SK-N-SH (cell line): ENCODE measurements around the gene LNX2. TPM values are rescaled to one million over a fixed set of nuclear protein-coding genes. Genes with fewer than 3 reads are reported as not detected.

Experiments
- CTCF ChIA-PET: fragments of 300-600, 350-600 bp; formaldehyde crosslinking; extraction: SDS; loops from one replicate; lab custom pipeline; 2021; lab: Yijun Ruan, JAX
- POLR2A ChIA-PET: fragments of 350-600 bp; sonication (Branson Sonifier 250); formaldehyde crosslinking; extraction: SDS; loops from one replicate; lab custom pipeline; 2020; ENCODE audit warnings: antibody characterized with exemption, inconsistent platforms; lab: Yijun Ruan, JAX
- DNase-seq: peaks from one replicate; pipeline ENCODE4 v3.0.0; 2012
- H2AFZ ChIP-seq: fragments of 200-600 bp; sonication (generic); 2 replicates; pipeline ENCODE4 v1.8.1; 2016; ENCODE audit warnings: antibody characterized with exemption, mild to moderate bottlenecking, low read depth
- H3F3A ChIP-seq: fragments of 200-600 bp; sonication (generic); replicated peaks from 2 replicates; pipeline ENCODE3; 2016; ENCODE audit warnings: antibody characterized with exemption, mild to moderate bottlenecking; ENCODE audit not compliant: insufficient read depth
- H3K27ac ChIP-seq, 2 experiments: fragments of 200-500 bp in 1 of 2; fragments of 200-600 bp in 1 of 2; sonication (Bioruptor generic) in 1 of 2; sonication (generic), shearing (Covaris generic) in 1 of 2; 2 replicates each; pipeline versions ENCODE4 v1.5.1 to v1.6.1; 2014 to 2016; ENCODE audit warnings: low read depth in 2 of 2, inconsistent platforms in 1 of 2, low read length in 1 of 2, mild to moderate bottlenecking in 1 of 2, mixed read lengths in 1 of 2
- H3K27me3 ChIP-seq: fragments of 200-600 bp; sonication (generic), shearing (Covaris generic); 2 replicates; pipeline ENCODE4 v1.6.1; 2016; ENCODE audit warnings: mixed run types; ENCODE audit not compliant: insufficient read depth
- H3K36me3 ChIP-seq, 2 experiments: fragments of 200-500 bp in 1 of 2; fragments of 200-600 bp in 1 of 2; sonication (Bioruptor generic) in 1 of 2; sonication (generic) in 1 of 2; replicated peaks in 1 of 2; 2 replicates each; pipeline versions ENCODE3 to v1.5.1; 2014 to 2016; ENCODE audit warnings: low read length in 1 of 2, mild to moderate bottlenecking in 1 of 2; ENCODE audit not compliant: insufficient read depth in 2 of 2, control insufficient read depth in 1 of 2
- H3K4me1 ChIP-seq, 2 experiments: fragments of 200-500 bp in 1 of 2; fragments of 200-600 bp in 1 of 2; sonication (Bioruptor generic) in 1 of 2; sonication (generic), shearing (Covaris generic) in 1 of 2; 2 replicates each; pipeline versions ENCODE4 v1.5.1 to v1.6.1; 2014 to 2016; ENCODE audit warnings: low read depth in 1 of 2, low read length in 1 of 2, mixed run types in 1 of 2; ENCODE audit not compliant: insufficient read depth in 2 of 2, control insufficient read depth in 1 of 2
- H3K4me2 ChIP-seq: fragments of 200-600 bp; sonication (generic), shearing (Covaris generic); 2 replicates; pipeline ENCODE4 v1.6.1; 2017; ENCODE audit warnings: mixed run types
- H3K4me3 ChIP-seq, 2 experiments: fragments of 200-500 bp in 1 of 2; fragments of 200-600 bp in 1 of 2; sonication (Bioruptor generic) in 1 of 2; sonication (generic), shearing (Covaris generic) in 1 of 2; 2 replicates each; pipeline versions ENCODE4 v1.5.1 to v1.8.1; 2014 to 2016; ENCODE audit warnings: low read depth in 2 of 2, inconsistent platforms in 1 of 2, low read length in 1 of 2, mild to moderate bottlenecking in 1 of 2, mixed read lengths in 1 of 2, moderate library complexity in 1 of 2
- H3K79me2 ChIP-seq: fragments of 200-600 bp; sonication (generic); 2 replicates; pipeline ENCODE4 v1.8.1; 2017; ENCODE audit warnings: mild to moderate bottlenecking; ENCODE audit not compliant: insufficient read depth
- H3K9ac ChIP-seq: fragments of 200-600 bp; sonication (generic); 2 replicates; pipeline ENCODE4 v1.6.1; 2017; ENCODE audit warnings: mixed run types
- H3K9me2 ChIP-seq: fragments of 200-600 bp; sonication (generic); 2 replicates; pipeline ENCODE4 v1.6.1; 2017; ENCODE audit warnings: mixed run types
- H3K9me3 ChIP-seq: fragments of 200-600 bp; sonication (generic); 2 replicates; pipeline ENCODE4 v1.6.1; 2017; ENCODE audit warnings: mixed run types, mild to moderate bottlenecking, moderate library complexity
- H4K20me1 ChIP-seq: fragments of 200-600 bp; sonication (generic); 2 replicates; pipeline ENCODE4 v1.6.1; 2017; ENCODE audit warnings: mild to moderate bottlenecking, mixed run types; ENCODE audit not compliant: insufficient read depth
- CTCF ChIP-seq: fragments of 200-600 bp; sonication (generic); IDR thresholded peaks from 2 replicates; pipeline ENCODE4 v1.6.1; 2017; ENCODE audit warnings: antibody characterized with exemption, mild to moderate bottlenecking, moderate library complexity
- EZH2phosphoT487 ChIP-seq: fragments of 200-600 bp; sonication (generic); IDR thresholded peaks from 2 replicates; pipeline ENCODE4 v1.6.1; 2017; ENCODE audit warnings: low read depth, mixed run types, mild to moderate bottlenecking, antibody characterized with exemption, moderate library complexity, borderline replicate concordance
- FOSL2 ChIP-seq: IDR thresholded peaks from 2 replicates; pipeline ENCODE4 v1.4.0; 2012; ENCODE audit warnings: low read depth, mild to moderate bottlenecking, moderate library complexity, borderline replicate concordance
- GATA2 ChIP-seq: sonication (generic); formaldehyde crosslinking; IDR thresholded peaks from 2 replicates; pipeline ENCODE4 v1.5.0; 2020; ENCODE audit warnings: mild to moderate bottlenecking, missing genetic modification reagents
- MAX ChIP-seq: IDR thresholded peaks from 2 replicates; pipeline ENCODE4 v1.4.0; 2012; ENCODE audit warnings: low read depth
- NFIC ChIP-seq: IDR thresholded peaks from 2 replicates; pipeline ENCODE4 v1.4.0; 2012; ENCODE audit warnings: borderline replicate concordance
- NRF1 ChIP-seq: IDR thresholded peaks from 2 replicates; pipeline ENCODE4 v1.6.1; 2012; ENCODE audit warnings: low read depth, mild to moderate bottlenecking, low read length
- POLR2AphosphoS5 ChIP-seq: IDR thresholded peaks from 2 replicates; pipeline ENCODE4 v1.6.1; 2012; ENCODE audit warnings: low read depth, low read length
- RCOR1 ChIP-seq: fragments of 150-350 bp; IDR thresholded peaks from 2 replicates; pipeline ENCODE4 v1.6.1; 2017; ENCODE audit warnings: antibody characterized with exemption, low read length
- RXRA ChIP-seq: IDR thresholded peaks from 2 replicates; pipeline ENCODE4 v1.4.0; 2012; ENCODE audit warnings: low read depth, mild to moderate bottlenecking, borderline replicate concordance
- TCF12 ChIP-seq: IDR thresholded peaks from 2 replicates; pipeline ENCODE4 v1.4.0; 2012
- YY1 ChIP-seq: IDR thresholded peaks from 2 replicates; pipeline ENCODE4 v1.4.0; 2012; ENCODE audit warnings: low read depth, mild to moderate bottlenecking
- WGBS: methylation state at CpG from one replicate; pipeline ENCODE4 v1.1.6; 2017; ENCODE audit warnings: low lambda C conversion rate; 5-methylcytosine and 5-hydroxymethylcytosine counted together
- polyA plus RNA-seq, 3 experiments: library from polyadenylated mRNA; depleted of rRNA; stranded (reverse); fragments of >200 nt; gene quantifications; 2 replicates each; pipeline ENCODE4 v1.2.3, GENCODE V29; 2012
- TF ChIP-seq, protein P1 (sequence below): fragments of 150-350 bp; IDR thresholded peaks from 2 replicates; pipeline ENCODE4 v1.6.1; 2016; ENCODE audit warnings: mild to moderate bottlenecking, low read depth, low read length
- TF ChIP-seq, protein P2 (sequence below): IDR thresholded peaks from 2 replicates; pipeline ENCODE4 v1.4.0; 2012; ENCODE audit warnings: low read depth, borderline replicate concordance

Gene LNX2
- polyA plus RNA-seq, 1 of the 3 experiments (the other 2 are of a cell fraction): 3.7 TPM

DNA sequence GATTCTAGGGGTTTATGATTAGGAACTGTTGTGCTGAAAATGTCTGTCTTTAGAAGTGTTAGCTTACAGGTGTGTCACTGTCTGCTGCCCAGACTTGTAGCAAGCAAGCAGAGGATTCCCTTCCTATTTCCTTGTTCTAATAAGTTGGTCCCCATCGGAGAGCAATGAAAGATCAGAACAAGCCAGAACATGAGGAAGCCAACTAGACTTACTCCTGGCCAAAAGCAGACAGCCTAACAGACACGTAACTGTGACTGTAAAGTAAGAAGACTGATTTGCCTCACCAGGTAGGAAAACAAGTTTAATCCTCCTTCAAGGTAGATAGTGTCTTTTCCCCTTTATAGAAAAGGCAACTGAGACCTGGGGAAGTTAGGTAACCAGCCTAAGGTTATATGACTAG lies 13.9 kb upstream of the LNX2 start (continued):
- TF ChIP-seq NRF1: no peak
- TF ChIP-seq, protein P1, sequence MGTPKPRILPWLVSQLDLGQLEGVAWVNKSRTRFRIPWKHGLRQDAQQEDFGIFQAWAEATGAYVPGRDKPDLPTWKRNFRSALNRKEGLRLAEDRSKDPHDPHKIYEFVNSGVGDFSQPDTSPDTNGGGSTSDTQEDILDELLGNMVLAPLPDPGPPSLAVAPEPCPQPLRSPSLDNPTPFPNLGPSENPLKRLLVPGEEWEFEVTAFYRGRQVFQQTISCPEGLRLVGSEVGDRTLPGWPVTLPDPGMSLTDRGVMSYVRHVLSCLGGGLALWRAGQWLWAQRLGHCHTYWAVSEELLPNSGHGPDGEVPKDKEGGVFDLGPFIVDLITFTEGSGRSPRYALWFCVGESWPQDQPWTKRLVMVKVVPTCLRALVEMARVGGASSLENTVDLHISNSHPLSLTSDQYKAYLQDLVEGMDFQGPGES: no peak
- no peak for TF ChIP-seq MAX
- TF ChIP-seq GATA2 (CRISPR knock-in tag): no peak
- no peak for TF ChIP-seq CTCF
- TF ChIP-seq RXRA: no peak
- TF ChIP-seq RCOR1: no peak
- no peak for TF ChIP-seq EZH2phosphoT487
- no peak for TF ChIP-seq FOSL2

- Histone ChIP-seq H3K27ac (no peak overlapping the region), H3K27me3 (no peaks in the 10 kb centered on the region), H3F3A (peaks cover 4% of the 10 kb centered on the region), H3K4me3 (no peak overlapping the region), H3K9me2 (no peaks in the 10 kb centered on the region), H4K20me1 (peaks cover 55% of the 10 kb centered on the region), H3K9me3 (no peaks in the 10 kb centered on the region), H3K4me1 (peaks cover 3 to 12% of the 10 kb centered on the region in 2 experiments; a peak in 3 of 4 replicates), H3K4me2 (no peak overlapping the region), H2AFZ (no peak overlapping the region), H3K79me2 (peaks cover 66% of the 10 kb centered on the region), H3K9ac (no peak overlapping the region), H3K36me3 (peaks cover 19 to 21% of the 10 kb centered on the region in 2 experiments)
- CTCF ChIA-PET: interaction anchor here (0.7 to 1.1 kb wide), 2 partner anchors 11 to 100 kb away, joined by 4 read pairs; partner anchors contain the start of gene POLR1D
- TF ChIP-seq YY1 (no peak), CTCF (no peak), POLR2AphosphoS5 (no peak), FOSL2 (no peak), EZH2phosphoT487 (no peak), TCF12 (no peak), MAX (no peak), NFIC (no peak)
- TF ChIP-seq, protein P2, sequence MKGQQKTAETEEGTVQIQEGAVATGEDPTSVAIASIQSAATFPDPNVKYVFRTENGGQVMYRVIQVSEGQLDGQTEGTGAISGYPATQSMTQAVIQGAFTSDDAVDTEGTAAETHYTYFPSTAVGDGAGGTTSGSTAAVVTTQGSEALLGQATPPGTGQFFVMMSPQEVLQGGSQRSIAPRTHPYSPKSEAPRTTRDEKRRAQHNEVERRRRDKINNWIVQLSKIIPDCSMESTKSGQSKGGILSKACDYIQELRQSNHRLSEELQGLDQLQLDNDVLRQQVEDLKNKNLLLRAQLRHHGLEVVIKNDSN: no peak
- DNase-seq: no peak
- POLR2A ChIA-PET: no interaction called here
- 91% methylated on average over 1 of the region's 1 CpG for WGBS
Observed at GRCh38 chr13:27632648-27633047, 12.3 kb upstream of the LNX2 start.
